Hepatocyte (in vitro differentiated cells): ENCODE measurements around the gene FAM161A.

ENCODE experiments used
- EZH2 ChIP-seq: fragments of 200-600 bp; sonication (generic); IDR thresholded peaks from 2 replicates; pipeline ENCODE4 v1.6.1; 2016; ENCODE audit warnings: antibody characterized with exemption, mild to moderate bottlenecking, borderline replicate concordance
- EZH2phosphoT487 ChIP-seq: fragments of 200-600 bp; sonication (generic); IDR thresholded peaks from one replicate; pipeline ENCODE4 v1.6.1; 2018; ENCODE audit warnings: antibody characterized with exemption, mild to moderate bottlenecking, low read depth, moderate library complexity; ENCODE audit not compliant: unreplicated experiment, severe bottlenecking
- TF ChIP-seq, protein P1 (sequence below): fragments of 200-600 bp; sonication (generic); IDR thresholded peaks from 2 replicates; pipeline ENCODE4 v1.5.1; 2016; ENCODE audit warnings: antibody characterized with exemption, mild to moderate bottlenecking; ENCODE audit not compliant: poor library complexity

- TF ChIP-seq, protein P1, sequence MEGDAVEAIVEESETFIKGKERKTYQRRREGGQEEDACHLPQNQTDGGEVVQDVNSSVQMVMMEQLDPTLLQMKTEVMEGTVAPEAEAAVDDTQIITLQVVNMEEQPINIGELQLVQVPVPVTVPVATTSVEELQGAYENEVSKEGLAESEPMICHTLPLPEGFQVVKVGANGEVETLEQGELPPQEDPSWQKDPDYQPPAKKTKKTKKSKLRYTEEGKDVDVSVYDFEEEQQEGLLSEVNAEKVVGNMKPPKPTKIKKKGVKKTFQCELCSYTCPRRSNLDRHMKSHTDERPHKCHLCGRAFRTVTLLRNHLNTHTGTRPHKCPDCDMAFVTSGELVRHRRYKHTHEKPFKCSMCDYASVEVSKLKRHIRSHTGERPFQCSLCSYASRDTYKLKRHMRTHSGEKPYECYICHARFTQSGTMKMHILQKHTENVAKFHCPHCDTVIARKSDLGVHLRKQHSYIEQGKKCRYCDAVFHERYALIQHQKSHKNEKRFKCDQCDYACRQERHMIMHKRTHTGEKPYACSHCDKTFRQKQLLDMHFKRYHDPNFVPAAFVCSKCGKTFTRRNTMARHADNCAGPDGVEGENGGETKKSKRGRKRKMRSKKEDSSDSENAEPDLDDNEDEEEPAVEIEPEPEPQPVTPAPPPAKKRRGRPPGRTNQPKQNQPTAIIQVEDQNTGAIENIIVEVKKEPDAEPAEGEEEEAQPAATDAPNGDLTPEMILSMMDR, result no peak
- TF ChIP-seq EZH2, result no peak
- no peak for TF ChIP-seq EZH2phosphoT487
Measured at GRCh38 chr2:61882850-61883249, 29.0 kb upstream of the FAM161A start.
